Measurements from ENCODE around the gene FRMPD1.
A peak's percentile ranks its signal among the peaks of the same experiment; 100 is the strongest.
"Not testable (repeated sequence)": the region's sequence is repeated elsewhere in the genome, so short reads cannot be mapped to it uniquely, and the experiment has no call there.

FRMPD1 gene

GRCh38 chr9:37650873-37651768 is at the start of gene FRMPD1:
Gene FRMPD1, plus strand, starts transcription at chr9:37650954. Its CDS starts 41,688 bp downstream, at chr9:37692642.
- DNase-seq (ENCODE audit: low read depth in 2 of 2) = peak in 1 of 2 donors; percentile 21

GRCh38 chr9:37602061-37602460 is 48.7 kb upstream of the FRMPD1 start:
- DNase-seq (ENCODE audit: low read depth in 2 of 2) = not testable (repeated sequence)

- DNase-seq (ENCODE audit: low read depth in 2 of 2) = no peak
Observed at GRCh38 chr9:37602817-37603216, 47.9 kb upstream of the FRMPD1 start.

- no peak for DNase-seq (ENCODE audit: low read depth in 2 of 2)
Observed at GRCh38 chr9:37604296-37604695, 46.5 kb upstream of the FRMPD1 start.

- DNase-seq (ENCODE audit: low read depth in 2 of 2) = no peak
Observed at GRCh38 chr9:37608250-37608649, 42.5 kb upstream of the FRMPD1 start.

GRCh38 chr9:37609735-37610397 is 40.9 kb upstream of the FRMPD1 start:
- DNase-seq (ENCODE audit: low read depth in 2 of 2) = no peak

GRCh38 chr9:37611014-37611413 is 39.7 kb upstream of the FRMPD1 start:
- no peak for DNase-seq (ENCODE audit: low read depth in 2 of 2)

GRCh38 chr9:37611961-37612360 is 38.8 kb upstream of the FRMPD1 start:
- DNase-seq (ENCODE audit: low read depth in 2 of 2) = no peak

GRCh38 chr9:37617161-37617560 is 33.6 kb upstream of the FRMPD1 start:
- no peak for DNase-seq (ENCODE audit: low read depth in 2 of 2)

GRCh38 chr9:37617832-37618231 is 32.9 kb upstream of the FRMPD1 start:
- no peak for DNase-seq (ENCODE audit: low read depth in 2 of 2)

- DNase-seq (ENCODE audit: low read depth in 2 of 2) = no peak
Observed at GRCh38 chr9:37618817-37619216, 31.9 kb upstream of the FRMPD1 start.

GRCh38 chr9:37619806-37620205 is 30.9 kb upstream of the FRMPD1 start:
- DNase-seq (ENCODE audit: low read depth in 2 of 2) = no peak

GRCh38 chr9:37620396-37620795 is 30.4 kb upstream of the FRMPD1 start:
- no peak for DNase-seq (ENCODE audit: low read depth in 2 of 2)

- DNase-seq (ENCODE audit: low read depth in 2 of 2) = no peak
Observed at GRCh38 chr9:37621273-37622121, 29.3 kb upstream of the FRMPD1 start.

GRCh38 chr9:37622462-37622861 is 28.3 kb upstream of the FRMPD1 start:
- no peak for DNase-seq (ENCODE audit: low read depth in 2 of 2)

- no peak for DNase-seq (ENCODE audit: low read depth in 2 of 2)
Observed at GRCh38 chr9:37623267-37623666, 27.5 kb upstream of the FRMPD1 start.

GRCh38 chr9:37624073-37624472 is 26.7 kb upstream of the FRMPD1 start:
- no peak for DNase-seq (ENCODE audit: low read depth in 2 of 2)

- no peak for DNase-seq (ENCODE audit: low read depth in 2 of 2)
Observed at GRCh38 chr9:37625036-37625757, 25.6 kb upstream of the FRMPD1 start.

GRCh38 chr9:37625758-37626147 is 25.0 kb upstream of the FRMPD1 start:
- DNase-seq (ENCODE audit: low read depth in 2 of 2) = no peak

GRCh38 chr9:37626708-37627292 is 24.0 kb upstream of the FRMPD1 start:
- no peak for DNase-seq (ENCODE audit: low read depth in 2 of 2)

GRCh38 chr9:37632479-37632878 is 18.3 kb upstream of the FRMPD1 start:
- DNase-seq (ENCODE audit: low read depth in 2 of 2) = no peak

Data from stimulated activated CD4-positive, alpha-beta T cell treated with anti-CD3 and anti-CD28 coated beads, Interleukin-1b, Interleukin-23, amount 100 ng/mL, for 1 hour (primary cell).